Measurements from ENCODE around the gene AIG1. TPM values are rescaled to one million over a fixed set of nuclear protein-coding genes. Genes with fewer than 3 reads are reported as not detected.
"Not testable (repeated sequence)": the region's sequence is repeated elsewhere in the genome, so short reads cannot be mapped to it uniquely, and the experiment has no call there.

AIG1 gene
- total and polyA plus RNA-seq, 2 donors (not counting 1 experiment from before 2014, with no cell fraction given) = 40.6 to 42.2 TPM

DNA sequence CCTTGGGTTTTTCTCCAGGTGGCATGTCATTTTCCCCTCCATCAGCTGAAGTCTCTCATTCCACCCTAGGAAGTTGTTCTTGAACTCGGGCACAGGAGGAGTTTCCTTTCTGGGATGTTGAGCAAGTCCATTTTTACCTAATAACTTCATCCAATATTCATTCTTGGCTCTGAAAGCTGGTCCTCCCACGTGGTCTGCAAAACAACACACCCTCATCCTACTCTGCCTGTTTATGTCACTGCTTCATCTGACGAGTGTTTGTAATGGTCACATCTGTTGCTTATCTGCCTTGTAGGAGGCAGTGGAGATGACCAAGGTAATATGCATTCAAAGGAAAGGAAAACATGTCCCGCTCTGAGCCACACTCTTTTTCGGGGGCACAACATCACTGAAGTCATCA is 41.7 kb upstream of the AIG1 start:
- DNase-seq (ENCODE audit: low read depth in 2 of 2) = peak in 1 of 2 donors; percentile 12
- Histone ChIP-seq H3K79me2 (ENCODE audit: control insufficient read depth, insufficient read depth, low read length) (no peaks in the 10 kb centered on the region), H3K4me3 (replicated peaks in 1 of 4; ENCODE audit: control extremely low read depth in 1 of 4, insufficient read depth in 1 of 4, low read depth in 3 of 4, low read length in 4 of 4) (no peak overlapping the region), H3K9ac (ENCODE audit: insufficient read depth, low read length) (no peak overlapping the region), H3K27ac (ENCODE audit: insufficient read depth, low read length) (no peak overlapping the region), H3K36me3 (ENCODE audit: control insufficient read depth, insufficient read depth, low read length) (no peaks in the 10 kb centered on the region), H3K4me2 (ENCODE audit: extremely low read depth, insufficient read depth, low read length) (no peak overlapping the region), H4K20me1 (ENCODE audit: control insufficient read depth, extremely low read depth, insufficient read depth, low read length) (no peaks in the 10 kb centered on the region), H3K9me3 (ENCODE audit: control insufficient read depth, insufficient read depth, low read depth, low read length) (no peaks in the 10 kb centered on the region), H3K27me3 (ENCODE audit: control insufficient read depth, insufficient read depth, low read length) (no peaks in the 10 kb centered on the region), H2AFZ (ENCODE audit: low read length) (peak overlapping the region; percentile 1), H3K4me1 (ENCODE audit: control insufficient read depth, extremely low read depth, insufficient read depth, low read length) (no peaks in the 10 kb centered on the region)
- no peak for TF ChIP-seq EZH2 (IDR thresholded peaks at IDR 0.05; ENCODE audit: low read length, missing control alignments)
- TF ChIP-seq, protein P1, sequence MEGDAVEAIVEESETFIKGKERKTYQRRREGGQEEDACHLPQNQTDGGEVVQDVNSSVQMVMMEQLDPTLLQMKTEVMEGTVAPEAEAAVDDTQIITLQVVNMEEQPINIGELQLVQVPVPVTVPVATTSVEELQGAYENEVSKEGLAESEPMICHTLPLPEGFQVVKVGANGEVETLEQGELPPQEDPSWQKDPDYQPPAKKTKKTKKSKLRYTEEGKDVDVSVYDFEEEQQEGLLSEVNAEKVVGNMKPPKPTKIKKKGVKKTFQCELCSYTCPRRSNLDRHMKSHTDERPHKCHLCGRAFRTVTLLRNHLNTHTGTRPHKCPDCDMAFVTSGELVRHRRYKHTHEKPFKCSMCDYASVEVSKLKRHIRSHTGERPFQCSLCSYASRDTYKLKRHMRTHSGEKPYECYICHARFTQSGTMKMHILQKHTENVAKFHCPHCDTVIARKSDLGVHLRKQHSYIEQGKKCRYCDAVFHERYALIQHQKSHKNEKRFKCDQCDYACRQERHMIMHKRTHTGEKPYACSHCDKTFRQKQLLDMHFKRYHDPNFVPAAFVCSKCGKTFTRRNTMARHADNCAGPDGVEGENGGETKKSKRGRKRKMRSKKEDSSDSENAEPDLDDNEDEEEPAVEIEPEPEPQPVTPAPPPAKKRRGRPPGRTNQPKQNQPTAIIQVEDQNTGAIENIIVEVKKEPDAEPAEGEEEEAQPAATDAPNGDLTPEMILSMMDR (conservative IDR thresholded peaks at IDR 0.05 in 1 of 2, IDR thresholded peaks at IDR 0.05 in 1 of 2; ENCODE audit: low read depth in 1 of 2, low read length in 2 of 2) = no peak

DNA sequence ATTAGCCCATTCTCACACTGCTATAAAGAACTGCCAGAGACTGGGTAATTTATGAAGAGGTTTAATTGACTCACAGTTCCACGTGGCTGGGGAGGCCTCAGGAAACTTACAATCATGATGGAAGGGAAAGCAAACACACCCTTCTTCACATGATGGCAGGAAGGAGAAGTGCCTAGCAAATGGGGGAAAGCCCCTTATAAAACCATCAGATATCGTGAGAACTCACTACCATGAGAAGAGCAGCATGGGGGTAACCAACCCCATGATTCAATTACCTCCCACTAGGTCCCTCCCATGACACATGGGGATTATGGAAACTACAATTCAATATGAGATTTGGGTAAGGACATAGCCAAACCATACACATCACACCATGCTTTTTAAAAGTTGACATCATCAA is 39.8 kb upstream of the AIG1 start:
- H3K9ac ChIP-seq (ENCODE audit: insufficient read depth, low read length); H3K27me3 ChIP-seq (ENCODE audit: control insufficient read depth, insufficient read depth, low read length); H4K20me1 ChIP-seq (ENCODE audit: control insufficient read depth, extremely low read depth, insufficient read depth, low read length); H3K4me3 ChIP-seq (replicated peaks in 1 of 4; ENCODE audit: control extremely low read depth in 1 of 4, insufficient read depth in 1 of 4, low read depth in 3 of 4, low read length in 4 of 4); H3K4me1 ChIP-seq (ENCODE audit: control insufficient read depth, extremely low read depth, insufficient read depth, low read length); H3K36me3 ChIP-seq (ENCODE audit: control insufficient read depth, insufficient read depth, low read length); H3K9me3 ChIP-seq (ENCODE audit: control insufficient read depth, insufficient read depth, low read depth, low read length); H2AFZ ChIP-seq (ENCODE audit: low read length); H3K27ac ChIP-seq (ENCODE audit: insufficient read depth, low read length); H3K79me2 ChIP-seq (ENCODE audit: control insufficient read depth, insufficient read depth, low read length); H3K4me2 ChIP-seq (ENCODE audit: extremely low read depth, insufficient read depth, low read length); DNase-seq (ENCODE audit: low read depth in 2 of 2): not testable (repeated sequence)

DNA sequence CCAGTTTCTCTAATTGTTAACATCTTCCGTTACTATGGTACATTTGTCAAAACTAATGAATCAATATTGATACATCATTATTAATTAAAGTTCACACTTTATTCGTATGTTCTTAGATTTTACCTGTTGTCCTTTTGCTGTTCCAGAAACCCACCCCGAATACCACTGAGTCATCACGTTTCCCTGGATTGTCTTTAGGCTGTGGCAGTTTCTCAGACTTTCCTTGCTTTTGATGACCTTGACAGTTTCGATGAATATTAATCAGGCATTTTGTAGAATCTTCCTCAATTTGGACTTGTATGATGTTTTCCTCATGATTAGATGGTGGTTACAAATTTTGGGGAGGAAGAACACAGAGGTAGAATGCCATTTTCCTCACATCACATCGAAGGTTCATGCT is 39.1 kb upstream of the AIG1 start:
- DNase-seq (ENCODE audit: low read depth in 2 of 2) = no peak
- Histone ChIP-seq H3K9ac (ENCODE audit: insufficient read depth, low read length) (no peak overlapping the region), H3K36me3 (ENCODE audit: control insufficient read depth, insufficient read depth, low read length) (no peaks in the 10 kb centered on the region), H4K20me1 (ENCODE audit: control insufficient read depth, extremely low read depth, insufficient read depth, low read length) (no peaks in the 10 kb centered on the region), H3K4me3 (replicated peaks in 1 of 4; ENCODE audit: control extremely low read depth in 1 of 4, insufficient read depth in 1 of 4, low read depth in 3 of 4, low read length in 4 of 4) (no peak overlapping the region), H3K79me2 (ENCODE audit: control insufficient read depth, insufficient read depth, low read length) (no peaks in the 10 kb centered on the region), H3K9me3 (ENCODE audit: control insufficient read depth, insufficient read depth, low read depth, low read length) (no peaks in the 10 kb centered on the region), H3K27me3 (ENCODE audit: control insufficient read depth, insufficient read depth, low read length) (no peaks in the 10 kb centered on the region), H2AFZ (ENCODE audit: low read length) (no peak overlapping the region), H3K4me2 (ENCODE audit: extremely low read depth, insufficient read depth, low read length) (no peak overlapping the region), H3K4me1 (ENCODE audit: control insufficient read depth, extremely low read depth, insufficient read depth, low read length) (no peaks in the 10 kb centered on the region), H3K27ac (ENCODE audit: insufficient read depth, low read length) (no peak overlapping the region)
- TF ChIP-seq, protein P1 (conservative IDR thresholded peaks at IDR 0.05 in 1 of 2, IDR thresholded peaks at IDR 0.05 in 1 of 2; ENCODE audit: low read depth in 1 of 2, low read length in 2 of 2) = no peak
- no peak for TF ChIP-seq EZH2 (IDR thresholded peaks at IDR 0.05; ENCODE audit: low read length, missing control alignments)
